ENCODE measurements around the gene TTN.

DNA sequence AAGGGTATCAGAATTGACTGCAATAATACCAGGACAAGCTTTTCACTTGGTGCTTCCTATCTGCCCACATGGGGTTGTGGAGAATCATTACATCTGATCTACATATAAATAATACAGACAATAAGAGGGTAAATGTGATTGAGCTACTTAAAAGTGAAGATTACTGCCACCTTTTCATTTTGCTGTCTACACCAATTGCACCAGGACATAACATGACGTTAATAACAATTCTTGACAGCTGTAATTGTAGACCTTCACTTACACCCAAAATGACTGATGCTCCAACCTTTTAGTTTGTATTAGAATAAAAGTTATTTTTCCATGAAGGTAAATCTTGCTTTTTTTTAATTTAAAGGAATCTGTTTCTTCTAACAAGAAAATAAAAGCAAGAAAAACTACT, 36.5 kb upstream of the TTN start:
- TF ChIP-seq, protein P1, sequence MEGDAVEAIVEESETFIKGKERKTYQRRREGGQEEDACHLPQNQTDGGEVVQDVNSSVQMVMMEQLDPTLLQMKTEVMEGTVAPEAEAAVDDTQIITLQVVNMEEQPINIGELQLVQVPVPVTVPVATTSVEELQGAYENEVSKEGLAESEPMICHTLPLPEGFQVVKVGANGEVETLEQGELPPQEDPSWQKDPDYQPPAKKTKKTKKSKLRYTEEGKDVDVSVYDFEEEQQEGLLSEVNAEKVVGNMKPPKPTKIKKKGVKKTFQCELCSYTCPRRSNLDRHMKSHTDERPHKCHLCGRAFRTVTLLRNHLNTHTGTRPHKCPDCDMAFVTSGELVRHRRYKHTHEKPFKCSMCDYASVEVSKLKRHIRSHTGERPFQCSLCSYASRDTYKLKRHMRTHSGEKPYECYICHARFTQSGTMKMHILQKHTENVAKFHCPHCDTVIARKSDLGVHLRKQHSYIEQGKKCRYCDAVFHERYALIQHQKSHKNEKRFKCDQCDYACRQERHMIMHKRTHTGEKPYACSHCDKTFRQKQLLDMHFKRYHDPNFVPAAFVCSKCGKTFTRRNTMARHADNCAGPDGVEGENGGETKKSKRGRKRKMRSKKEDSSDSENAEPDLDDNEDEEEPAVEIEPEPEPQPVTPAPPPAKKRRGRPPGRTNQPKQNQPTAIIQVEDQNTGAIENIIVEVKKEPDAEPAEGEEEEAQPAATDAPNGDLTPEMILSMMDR (IDR thresholded peaks at IDR 0.05; ENCODE audit: control extremely low read depth in 1 of 3, insufficient read depth in 1 of 3, low read depth in 1 of 3, low read length in 3 of 3) = no peak
- TF ChIP-seq CREB1 (IDR thresholded peaks at IDR 0.05) (no peak), GTF2F1 (IDR thresholded peaks at IDR 0.05; ENCODE audit: borderline replicate concordance, low read depth, low read length) (no peak), EP300 (IDR thresholded peaks at IDR 0.05; ENCODE audit: borderline replicate concordance in 1 of 2, low read depth in 2 of 2, low read length in 2 of 2) (no peak), POLR2A (IDR thresholded peaks at IDR 0.05; ENCODE audit: control extremely low read depth in 1 of 2, low read depth in 2 of 2, low read length in 2 of 2) (no peak), EGR1 (IDR thresholded peaks at IDR 0.05; ENCODE audit: borderline replicate concordance, low read depth, low read length) (no peak), CTBP2 (IDR thresholded peaks at IDR 0.05; ENCODE audit: borderline replicate concordance, insufficient read depth, insufficient read length, low read length) (no peak), SP4 (IDR thresholded peaks at IDR 0.05; ENCODE audit: low read length) (no peak), POLR2AphosphoS5 (IDR thresholded peaks at IDR 0.05; ENCODE audit: low read depth, low read length) (no peak), ATF2 (IDR thresholded peaks at IDR 0.05; ENCODE audit: low read length) (no peak), CBX5 (IDR thresholded peaks at IDR 0.05; ENCODE audit: low read depth, low read length) (no peak)
- TF ChIP-seq, protein P2, sequence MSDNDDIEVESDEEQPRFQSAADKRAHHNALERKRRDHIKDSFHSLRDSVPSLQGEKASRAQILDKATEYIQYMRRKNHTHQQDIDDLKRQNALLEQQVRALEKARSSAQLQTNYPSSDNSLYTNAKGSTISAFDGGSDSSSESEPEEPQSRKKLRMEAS (IDR thresholded peaks at IDR 0.05) = no peak
- TF ChIP-seq, protein P3, sequence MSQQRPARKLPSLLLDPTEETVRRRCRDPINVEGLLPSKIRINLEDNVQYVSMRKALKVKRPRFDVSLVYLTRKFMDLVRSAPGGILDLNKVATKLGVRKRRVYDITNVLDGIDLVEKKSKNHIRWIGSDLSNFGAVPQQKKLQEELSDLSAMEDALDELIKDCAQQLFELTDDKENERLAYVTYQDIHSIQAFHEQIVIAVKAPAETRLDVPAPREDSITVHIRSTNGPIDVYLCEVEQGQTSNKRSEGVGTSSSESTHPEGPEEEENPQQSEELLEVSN (IDR thresholded peaks at IDR 0.05) = no peak

Measured in H1 (cell line).